ENCODE data around the gene ATXN1L. TPM values are rescaled to one million over a fixed set of nuclear protein-coding genes. Genes with fewer than 3 reads are reported as not detected.

The ATXN1L gene
- total and polyA plus RNA-seq, 4 donors: 5.7 to 15.0 (median 8.5) TPM

- Histone ChIP-seq H3K9me3 (ENCODE audit: control insufficient read depth in 4 of 4, low read length in 3 of 4) (no peaks in the 10 kb centered on the region), H3K27ac (ENCODE audit: low read depth in 1 of 2, low read length in 2 of 2) (no peak overlapping the region), H3K4me3 (ENCODE audit: low read depth in 1 of 3, low read length in 3 of 3) (no peak overlapping the region), H3K36me3 (ENCODE audit: control insufficient read depth in 4 of 4, insufficient read depth in 3 of 4, low read depth in 1 of 4, low read length in 3 of 4) (peaks cover 0 to 6% (median under 1%) of the 10 kb centered on the region in 4 donors), H3K27me3 (ENCODE audit: control insufficient read depth in 4 of 4, insufficient read depth in 4 of 4, low read length in 3 of 4) (no peaks in the 10 kb centered on the region), H3K4me1 (ENCODE audit: control insufficient read depth in 4 of 4, insufficient read depth in 4 of 4, low read length in 3 of 4) (peaks cover 0 to 4% (median 1%) of the 10 kb centered on the region in 4 donors), H3K9ac (ENCODE audit: low read depth in 1 of 2, low read length in 2 of 2) (no peak overlapping the region)
- DNase-seq (ENCODE audit: low spot score): no peak
- TF ChIP-seq YY1 (IDR thresholded peaks at IDR 0.05) (no peak), ATF3 (IDR thresholded peaks at IDR 0.05) (no peak), JUND (IDR thresholded peaks at IDR 0.05) (no peak), ZBTB33 (IDR thresholded peaks at IDR 0.05) (no peak), SP1 (IDR thresholded peaks at IDR 0.05) (no peak), RAD21 (IDR thresholded peaks at IDR 0.05) (no peak), HNF4G (IDR thresholded peaks at IDR 0.05) (no peak), MAX (IDR thresholded peaks at IDR 0.05) (no peak)
- 95% methylated on average over 2 of the region's 2 CpGs for WGBS
Measured at GRCh38 chr16:71796501-71797097, 49.2 kb upstream of the ATXN1L start.

GRCh38 chr16:71803305-71803690 lies 42.5 kb upstream of the ATXN1L start:
- H3K36me3 ChIP-seq (ENCODE audit: control insufficient read depth in 4 of 4, insufficient read depth in 3 of 4, low read depth in 1 of 4, low read length in 3 of 4): peaks cover 0 to 4% (median 1%) of the 10 kb centered on the region in 4 donors
- no peaks in the 10 kb centered on the region for H3K9me3 ChIP-seq (ENCODE audit: control insufficient read depth in 4 of 4, low read length in 3 of 4)
- no peak overlapping the region for H3K4me3 ChIP-seq (ENCODE audit: low read depth in 1 of 3, low read length in 3 of 3)
- DNase-seq (ENCODE audit: low spot score): no peak
- H3K27me3 ChIP-seq (ENCODE audit: control insufficient read depth in 4 of 4, insufficient read depth in 4 of 4, low read length in 3 of 4): no peaks in the 10 kb centered on the region
- no peak for TF ChIP-seq MAX (IDR thresholded peaks at IDR 0.05)
- TF ChIP-seq YY1 (IDR thresholded peaks at IDR 0.05): no peak
- no peak overlapping the region for H3K27ac ChIP-seq (ENCODE audit: low read depth in 1 of 2, low read length in 2 of 2)
- H3K9ac ChIP-seq (ENCODE audit: low read depth in 1 of 2, low read length in 2 of 2): no peak overlapping the region
- peaks cover 8 to 25% (median 21%) of the 10 kb centered on the region in 4 donors for H3K4me1 ChIP-seq (ENCODE audit: control insufficient read depth in 4 of 4, insufficient read depth in 4 of 4, low read length in 3 of 4)
- 92% methylated on average over 1 of the region's 1 CpG for WGBS

GRCh38 chr16:71807905-71808592 lies 37.7 kb upstream of the ATXN1L start:
- peaks cover 0 to 4% (median 0%) of the 10 kb centered on the region in 4 donors for H3K36me3 ChIP-seq (ENCODE audit: control insufficient read depth in 4 of 4, insufficient read depth in 3 of 4, low read depth in 1 of 4, low read length in 3 of 4)
- peaks cover 5 to 25% (median 21%) of the 10 kb centered on the region in 4 donors for H3K4me1 ChIP-seq (ENCODE audit: control insufficient read depth in 4 of 4, insufficient read depth in 4 of 4, low read length in 3 of 4)
- H3K4me3 ChIP-seq (ENCODE audit: low read depth in 1 of 3, low read length in 3 of 3): peak overlapping the region; percentile 91 to 99 (median 94)
- H3K9me3 ChIP-seq (ENCODE audit: control insufficient read depth in 4 of 4, low read length in 3 of 4): no peaks in the 10 kb centered on the region
- H3K9ac ChIP-seq (ENCODE audit: low read depth in 1 of 2, low read length in 2 of 2): peak overlapping the region; percentile 86 to 100
- TF ChIP-seq REST (IDR thresholded peaks at IDR 0.05): no peak
- no peak for TF ChIP-seq RXRA (IDR thresholded peaks at IDR 0.05)
- TF ChIP-seq SP1 (IDR thresholded peaks at IDR 0.05): no peak
- no peak for TF ChIP-seq MAX (IDR thresholded peaks at IDR 0.05)
- no peak for TF ChIP-seq HNF4A (conservative IDR thresholded peaks at IDR 0.05)
- TF ChIP-seq YY1 (IDR thresholded peaks at IDR 0.05): no peak
- no peak for TF ChIP-seq ATF3 (IDR thresholded peaks at IDR 0.05)
- no peak for TF ChIP-seq JUND (IDR thresholded peaks at IDR 0.05)
- TF ChIP-seq TAF1 (conservative IDR thresholded peaks at IDR 0.05): no peak
- no peaks in the 10 kb centered on the region for H3K27me3 ChIP-seq (ENCODE audit: control insufficient read depth in 4 of 4, insufficient read depth in 4 of 4, low read length in 3 of 4)
- H3K27ac ChIP-seq (ENCODE audit: low read depth in 1 of 2, low read length in 2 of 2): peak overlapping the region; percentile 83 to 99
- DNase-seq (ENCODE audit: low spot score): peak; percentile 77
- WGBS: under 1% methylated on average over 44 of the region's 44 CpGs
